Measurements from ENCODE around the gene KIF1B. TPM values are rescaled to one million over a fixed set of nuclear protein-coding genes. Genes with fewer than 3 reads are reported as not detected.

The KIF1B gene
- total and polyA plus RNA-seq, 10 of the 15 experiments (the other 5 are each of a cell fraction or from before 2014, with no cell fraction given): 2.1 to 16.5 (median 8.7) TPM

GRCh38 chr1:10250663-10251062 lies 40.3 kb downstream of the KIF1B start:
- DNase-seq (ENCODE audit: low read depth, low spot score) (no peak), FAIRE-seq (no peak), ATAC-seq (no peak)
- TF ChIP-seq CBFB (IDR thresholded peaks at IDR 0.05; ENCODE audit: low read depth) (no peak), ZBTB40 (IDR thresholded peaks at IDR 0.05; ENCODE audit: borderline replicate concordance) (no peak), EGR1 (IDR thresholded peaks at IDR 0.05; ENCODE audit: borderline replicate concordance in 1 of 2, low read depth in 2 of 2, low read length in 2 of 2) (no peak), TCF7 (IDR thresholded peaks at IDR 0.05; ENCODE audit: borderline replicate concordance) (no peak), WRNIP1 (IDR thresholded peaks at IDR 0.05; ENCODE audit: borderline replicate concordance, low read depth, low read length) (no peak), EP300 (IDR thresholded peaks at IDR 0.05; ENCODE audit: borderline replicate concordance in 1 of 2, control insufficient read depth in 1 of 2, low read depth in 2 of 2, low read length in 2 of 2) (no peak), KAT2A (conservative IDR thresholded peaks at IDR 0.05; ENCODE audit: control insufficient read depth, low read depth, low read length) (no peak)
- intact Hi-C loops (cut with micrococcal nuclease; ENCODE audit: unreplicated experiment) (no loop called here), in situ Hi-C loops (cut with MboI) (no loop called here)
- ChIA-PET CTCF (interaction anchor here (0.7 to 1.8 kb wide), 2 partner anchors 41 to 49 kb away, joined by 3 to 4 read pairs; no protein-coding TSS in a partner anchor), RAD21 (ENCODE audit: unreplicated experiment) (interaction anchor here (0.7 kb wide), 1 partner anchor 30 kb away, joined by 3 read pairs; no protein-coding TSS in a partner anchor), SMC1A (ENCODE audit: uncharacterized antibody, unreplicated experiment) (interaction anchor here (1.2 to 1.5 kb wide), 2 partner anchors 14 to 35 kb away, joined by 4 read pairs; no protein-coding TSS in a partner anchor), POLR2A (no interaction called here)
- 84% methylated on average over 7 of the region's 7 CpGs for WGBS (ENCODE audit: insufficient coverage, insufficient replicate concordance, low lambda C conversion rate, missing lambda C conversion rate)
- Histone ChIP-seq H3K36me3 (ENCODE audit: control insufficient read depth in 2 of 2, insufficient read depth in 2 of 2, low read length in 1 of 2) (no peaks in the 10 kb centered on the region), H3K27me3 (replicated peaks in 1 of 2; ENCODE audit: control insufficient read depth in 2 of 2, insufficient read depth in 2 of 2, low read length in 1 of 2) (no peaks in the 10 kb centered on the region), H3K4me2 (ENCODE audit: control insufficient read depth, insufficient read depth) (no peak overlapping the region), H2AFZ (ENCODE audit: control insufficient read depth, low read depth, low read length) (no peak overlapping the region), H4K20me1 (ENCODE audit: control insufficient read depth, insufficient read depth) (no peaks in the 10 kb centered on the region), H3K4me1 (ENCODE audit: control insufficient read depth, insufficient read depth, low read length) (no peaks in the 10 kb centered on the region), H3K9me3 (replicated peaks; ENCODE audit: control insufficient read depth, insufficient read depth, low read length) (no peaks in the 10 kb centered on the region; the same call in 2 of the 3 replicates), H3K27ac (ENCODE audit: control insufficient read depth, insufficient read depth) (no peak overlapping the region), H3K9ac (ENCODE audit: control insufficient read depth, insufficient read depth, low read length) (no peak overlapping the region), H3K79me2 (ENCODE audit: control insufficient read depth, insufficient read depth, low read length) (no peaks in the 10 kb centered on the region), H3K4me3 (no peak overlapping the region)
- no TSS peak for BruUV-seq (replicated peaks)
